ENCODE data around the gene EZR.

DNA sequence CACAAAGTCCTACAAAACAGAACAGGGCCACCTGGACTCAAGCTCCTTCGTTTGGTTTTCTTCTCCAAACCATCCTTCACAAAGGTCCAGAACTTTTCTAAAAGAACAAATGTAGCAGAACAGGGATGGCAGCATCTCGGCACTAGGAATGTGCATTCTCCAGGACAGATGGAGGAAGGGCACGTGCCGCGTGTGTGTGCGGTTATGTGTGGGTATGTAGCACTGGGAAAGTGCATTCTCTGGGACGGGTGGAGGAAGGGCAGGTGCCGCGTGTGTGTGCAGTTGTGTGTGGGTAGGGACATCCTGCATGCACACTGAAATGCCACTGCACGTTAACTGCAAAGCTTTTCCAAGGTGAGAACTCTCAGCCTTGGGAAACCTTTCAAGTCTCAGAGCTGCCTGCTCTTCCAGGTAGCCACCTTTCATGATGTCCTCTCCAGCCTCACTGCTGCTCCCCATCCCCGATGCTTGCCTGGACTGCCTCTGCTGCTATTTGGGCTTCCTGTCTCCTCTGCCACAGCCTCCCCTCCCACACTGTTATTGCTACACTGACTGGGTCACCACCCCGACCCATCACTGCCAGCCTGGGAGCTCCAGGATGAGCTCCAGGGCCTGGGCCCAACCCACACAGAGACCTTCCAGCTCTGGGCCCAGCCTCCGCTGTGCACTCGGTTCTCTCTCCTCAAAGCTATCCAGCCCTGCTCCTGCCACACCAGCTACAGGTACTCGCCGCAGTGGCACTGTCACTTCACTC is 47.6 kb downstream of the EZR start:
- TF ChIP-seq CTCF (IDR thresholded peaks at IDR 0.05; ENCODE audit: control extremely low read depth in 1 of 3, insufficient read depth in 1 of 3, low read depth in 1 of 3, low read length in 3 of 3) (no peak), POLR2AphosphoS5 (IDR thresholded peaks at IDR 0.05; ENCODE audit: low read depth, low read length) (peak; percentile 43; the same call in 1 of the 2 replicates), BRCA1 (IDR thresholded peaks at IDR 0.05; ENCODE audit: low read depth, low read length) (no peak), MAX (IDR thresholded peaks at IDR 0.05) (no peak), MAFK (IDR thresholded peaks at IDR 0.05; ENCODE audit: low read depth, low read length) (no peak), SIX5 (IDR thresholded peaks at IDR 0.05; ENCODE audit: low read depth, low read length) (no peak), POLR2A (IDR thresholded peaks at IDR 0.05; ENCODE audit: control extremely low read depth in 1 of 2, low read depth in 2 of 2, low read length in 2 of 2) (no peak), ASH2L (IDR thresholded peaks at IDR 0.05; ENCODE audit: low read length) (no peak), JUN (IDR thresholded peaks at IDR 0.05; ENCODE audit: low read depth, low read length) (no peak), PHF8 (conservative IDR thresholded peaks at IDR 0.05; ENCODE audit: low read depth, low read length) (no peak), EGR1 (IDR thresholded peaks at IDR 0.05; ENCODE audit: borderline replicate concordance, low read depth, low read length) (no peak), SAP30 (IDR thresholded peaks at IDR 0.05; ENCODE audit: insufficient read depth, insufficient replicate concordance, low read length) (no peak), GTF2F1 (IDR thresholded peaks at IDR 0.05; ENCODE audit: borderline replicate concordance, low read depth, low read length) (no peak), TBP (IDR thresholded peaks at IDR 0.05; ENCODE audit: low read depth, low read length) (no peak)
